Thyroid gland (tissue), 4 donors: Measurements from ENCODE around the gene CPXM2. TPM values are rescaled to one million over a fixed set of nuclear protein-coding genes. Genes with fewer than 3 reads are reported as not detected.

Experiments used
- DNase-seq, 2 donors: peaks; one replicate each; pipeline ENCODE4 v3.0.0-alpha.2; 2019
- H3K27ac ChIP-seq, 3 donors: fragments of 200-600 bp; sonication (generic); 1 replicate in 2 of 3; 2 replicates in 1 of 3; pipeline ENCODE4 v1.5.1; 2016 to 2019; ENCODE audit warnings: mild to moderate bottlenecking in 1 of 3, moderate library complexity in 1 of 3
- H3K27me3 ChIP-seq: fragments of 200-600 bp; sonication (generic); one replicate; pipeline ENCODE4 v1.5.1; 2019
- H3K36me3 ChIP-seq, 2 donors: fragments of 200-600 bp; sonication (generic); one replicate each; pipeline ENCODE4 v1.5.1; 2016 to 2019
- H3K4me1 ChIP-seq, 2 donors: fragments of 200-600 bp; sonication (generic); one replicate each; pipeline ENCODE4 v1.5.1; 2017 to 2019
- H3K4me3 ChIP-seq, 3 donors: fragments of 200-600 bp; sonication (generic); replicated peaks in 1 of 3; 1 replicate in 2 of 3; 2 replicates in 1 of 3; pipeline ENCODE4 v1.5.1; 2016; ENCODE audit warnings: mild to moderate bottlenecking in 1 of 3
- H3K9me3 ChIP-seq: fragments of 200-600 bp; sonication (generic); one replicate; pipeline ENCODE4 v1.5.1; 2017
- CTCF ChIP-seq, 6 experiments: fragments of 200-600 bp in 3 of 6; fragments of 450-650 bp in 3 of 6; sonication (generic) in 3 of 6; IDR thresholded peaks; one replicate each; pipeline ENCODE4 v1.5.1; 2016 to 2019; ENCODE audit warnings: antibody characterized with exemption in 6 of 6, mild to moderate bottlenecking in 2 of 6, inconsistent platforms in 1 of 6, moderate library complexity in 1 of 6
- POLR2A ChIP-seq, 2 donors: fragments of 450-650 bp; IDR thresholded peaks; one replicate each; pipeline ENCODE4 v1.6.1; 2017; ENCODE audit warnings: antibody characterized with exemption in 2 of 2, mild to moderate bottlenecking in 2 of 2, moderate library complexity in 1 of 2
- WGBS, 2 donors: methylation state at CpG; one replicate each; pipeline ENCODE4 v1.1.5; 2017; 5-methylcytosine and 5-hydroxymethylcytosine counted together
- intact Hi-C: fragments of 100-400 bp; cut with DNase I; formaldehyde crosslinking; loops from one replicate; pipeline ENCODE4 v1.15.1; 2023
- total RNA-seq, 4 donors: library from RNA; depleted of rRNA; stranded (reverse); fragments of >200 nt; gene quantifications; one replicate each; pipeline ENCODE4 v1.2.3, GENCODE V29; 2016

Gene CPXM2
- total RNA-seq, 4 donors from 2014 or later: 6.3 to 11.6 (median 8.5) TPM

- Histone ChIP-seq H3K27ac (no peak overlapping the region), H3K4me3 (no peak overlapping the region), H3K9me3 (no peaks in the 10 kb centered on the region), H3K27me3 (no peaks in the 10 kb centered on the region), H3K4me1 (no peaks in the 10 kb centered on the region), H3K36me3 (no peaks in the 10 kb centered on the region)
- DNase-seq: no peak
- 91 to 100% methylated on average over 4 of the region's 4 CpGs for WGBS, 2 donors
- TF ChIP-seq CTCF (IDR thresholded peaks at IDR 0.05) (no peak), POLR2A (IDR thresholded peaks at IDR 0.05) (no peak)
- intact Hi-C loops: no loop called here
Observed at GRCh38 chr10:123717336-123717735, 174.3 kb downstream of the CPXM2 start.

- WGBS, 2 donors: 69 to 74% methylated on average over 2 of the region's 2 CpGs
- Histone ChIP-seq H3K27ac (no peak overlapping the region), H3K36me3 (no peaks in the 10 kb centered on the region), H3K4me3 (no peak overlapping the region), H3K27me3 (no peaks in the 10 kb centered on the region), H3K4me1 (no peaks in the 10 kb centered on the region), H3K9me3 (no peaks in the 10 kb centered on the region)
- TF ChIP-seq POLR2A (IDR thresholded peaks at IDR 0.05) (no peak), CTCF (IDR thresholded peaks at IDR 0.05) (no peak)
- DNase-seq: no peak
- intact Hi-C loops: no loop called here
Observed at GRCh38 chr10:123715546-123715945, 176.1 kb downstream of the CPXM2 start.

- TF ChIP-seq CTCF (IDR thresholded peaks at IDR 0.05) (no peak), POLR2A (IDR thresholded peaks at IDR 0.05) (no peak)
- intact Hi-C loops: no loop called here
- Histone ChIP-seq H3K4me3 (no peak overlapping the region), H3K27me3 (no peaks in the 10 kb centered on the region), H3K27ac (no peak overlapping the region), H3K36me3 (no peaks in the 10 kb centered on the region), H3K9me3 (no peaks in the 10 kb centered on the region), H3K4me1 (no peaks in the 10 kb centered on the region)
- no peak for DNase-seq
- 52 to 65% methylated on average over 4 of the region's 4 CpGs for WGBS, 2 donors
Observed at GRCh38 chr10:123706236-123706635, 185.4 kb downstream of the CPXM2 start.

GRCh38 chr10:123704812-123705211 is 186.8 kb downstream of the CPXM2 start:
- 26 to 27% methylated on average over 6 of the region's 6 CpGs for WGBS, 2 donors
- H3K4me1 ChIP-seq: no peaks in the 10 kb centered on the region
- H3K36me3 ChIP-seq: no peaks in the 10 kb centered on the region
- H3K4me3 ChIP-seq: no peak overlapping the region
- H3K9me3 ChIP-seq: no peaks in the 10 kb centered on the region
- no peak overlapping the region for H3K27ac ChIP-seq
- TF ChIP-seq CTCF (IDR thresholded peaks at IDR 0.05): no peak
- no peak for TF ChIP-seq POLR2A (IDR thresholded peaks at IDR 0.05)
- H3K27me3 ChIP-seq: no peaks in the 10 kb centered on the region
- DNase-seq: no peak
- intact Hi-C loops: no loop called here

- 86% methylated on average over 8 of the region's 8 CpGs for WGBS, 2 donors
- H3K27ac ChIP-seq: no peak overlapping the region
- DNase-seq: no peak
- no peaks in the 10 kb centered on the region for H3K4me1 ChIP-seq
- no peaks in the 10 kb centered on the region for H3K9me3 ChIP-seq
- H3K4me3 ChIP-seq: no peak overlapping the region
- intact Hi-C loops: no loop called here
- TF ChIP-seq CTCF (IDR thresholded peaks at IDR 0.05): no peak
- TF ChIP-seq POLR2A (IDR thresholded peaks at IDR 0.05): no peak
- H3K36me3 ChIP-seq: no peaks in the 10 kb centered on the region
- H3K27me3 ChIP-seq: no peaks in the 10 kb centered on the region
Observed at GRCh38 chr10:123704076-123704475, 187.5 kb downstream of the CPXM2 start.
